Astrocyte of the spinal cord (primary cell): Measurements from ENCODE around the gene DDX51.

ENCODE experiments used
- DNase-seq: peaks from one replicate; pipeline ENCODE4 v3.0.0; 2011; ENCODE audit warnings: low read depth, low spot score
- H3K4me3 ChIP-seq: 2 replicates; pipeline ENCODE4 v1.5.1; 2011; ENCODE audit warnings: low read depth, mild to moderate bottlenecking, low read length, moderate library complexity
- CTCF ChIP-seq: IDR thresholded peaks from 2 replicates; pipeline ENCODE4 v1.5.1; 2012; ENCODE audit warnings: low read depth, mild to moderate bottlenecking, low read length, inconsistent platforms
- in situ Hi-C: cut with HindIII; loops from 2 replicates; pipeline ENCODE4 v1.10.0; 2017; ENCODE audit warnings: low sequenced_read_pairs

Gene DDX51

GRCh38 chr12:132174015-132174838 is 30.1 kb upstream of the DDX51 start:
- H3K4me3 ChIP-seq = no peak overlapping the region
- DNase-seq = no peak
- in situ Hi-C loops = no loop called here

GRCh38 chr12:132173135-132174014 is 29.3 kb upstream of the DDX51 start:
- no peak for DNase-seq
- in situ Hi-C loops = no loop called here
- no peak overlapping the region for H3K4me3 ChIP-seq
- no peak for TF ChIP-seq CTCF

More at GRCh38 chr12:132174015-132174838, 30.1 kb upstream of the DDX51 start:
- TF ChIP-seq CTCF = no peak

GRCh38 chr12:132172619-132173018 is 28.5 kb upstream of the DDX51 start:
- no peak overlapping the region for H3K4me3 ChIP-seq
- in situ Hi-C loops = no loop called here
- no peak for DNase-seq
- TF ChIP-seq CTCF = no peak

- no peak for DNase-seq
- no peak overlapping the region for H3K4me3 ChIP-seq
- in situ Hi-C loops = no loop called here
- TF ChIP-seq CTCF = no peak
These were observed 27.9 kb upstream of the DDX51 start for GRCh38 chr12:132171968-132172521.

GRCh38 chr12:132171293-132171967 is 27.3 kb upstream of the DDX51 start:
- DNase-seq = no peak
- in situ Hi-C loops = no loop called here
- H3K4me3 ChIP-seq = no peak overlapping the region
- TF ChIP-seq CTCF = no peak
